Measurements from ENCODE around the gene PLXNB2. TPM values are rescaled to one million over a fixed set of nuclear protein-coding genes. Genes with fewer than 3 reads are reported as not detected.
A peak's percentile ranks its signal among the peaks of the same experiment; 100 is the strongest.

Gene PLXNB2
- total RNA-seq, 4 donors from 2014 or later = 44.7 to 208 (median 126) TPM

- H3K27ac ChIP-seq = peak overlapping the region in 1 of 2 donors; percentile 17
- no peak overlapping the region for H3K4me3 ChIP-seq
- H3K27me3 ChIP-seq = no peaks in the 10 kb centered on the region
- no peaks in the 10 kb centered on the region for H3K36me3 ChIP-seq
- H3K4me1 ChIP-seq = no peaks in the 10 kb centered on the region
- no peaks in the 10 kb centered on the region for H3K9me3 ChIP-seq
- TF ChIP-seq CTCF (IDR thresholded peaks at IDR 0.05) (no peak), POLR2A (IDR thresholded peaks at IDR 0.05) (no peak)
- no peak for DNase-seq
- intact Hi-C loops (cut with DNase I; ENCODE audit: low total_unique reads) = no loop called here
Measured at GRCh38 chr22:50282361-50283155, 24.9 kb downstream of the PLXNB2 start.

- Histone ChIP-seq H3K4me1 (no peaks in the 10 kb centered on the region), H3K36me3 (no peaks in the 10 kb centered on the region), H3K27me3 (no peaks in the 10 kb centered on the region), H3K9me3 (no peaks in the 10 kb centered on the region), H3K27ac (no peak overlapping the region), H3K4me3 (no peak overlapping the region)
- intact Hi-C loops (cut with DNase I; ENCODE audit: low total_unique reads) = no loop called here
- no peak for DNase-seq
- TF ChIP-seq POLR2A (IDR thresholded peaks at IDR 0.05) (no peak), CTCF (IDR thresholded peaks at IDR 0.05) (no peak)
Measured at GRCh38 chr22:50281957-50282356, 25.5 kb downstream of the PLXNB2 start.

- no peaks in the 10 kb centered on the region for H3K4me1 ChIP-seq
- no peaks in the 10 kb centered on the region for H3K36me3 ChIP-seq
- H3K4me3 ChIP-seq = no peak overlapping the region
- H3K9me3 ChIP-seq = no peaks in the 10 kb centered on the region
- no peak for DNase-seq
- no peak for TF ChIP-seq CTCF (IDR thresholded peaks at IDR 0.05)
- no peak for TF ChIP-seq POLR2A (IDR thresholded peaks at IDR 0.05)
- intact Hi-C loops (cut with DNase I; ENCODE audit: low total_unique reads) = no loop called here
- no peak overlapping the region for H3K27ac ChIP-seq
- H3K27me3 ChIP-seq = no peaks in the 10 kb centered on the region
Measured at GRCh38 chr22:50281384-50281760, 26.1 kb downstream of the PLXNB2 start.

DNA sequence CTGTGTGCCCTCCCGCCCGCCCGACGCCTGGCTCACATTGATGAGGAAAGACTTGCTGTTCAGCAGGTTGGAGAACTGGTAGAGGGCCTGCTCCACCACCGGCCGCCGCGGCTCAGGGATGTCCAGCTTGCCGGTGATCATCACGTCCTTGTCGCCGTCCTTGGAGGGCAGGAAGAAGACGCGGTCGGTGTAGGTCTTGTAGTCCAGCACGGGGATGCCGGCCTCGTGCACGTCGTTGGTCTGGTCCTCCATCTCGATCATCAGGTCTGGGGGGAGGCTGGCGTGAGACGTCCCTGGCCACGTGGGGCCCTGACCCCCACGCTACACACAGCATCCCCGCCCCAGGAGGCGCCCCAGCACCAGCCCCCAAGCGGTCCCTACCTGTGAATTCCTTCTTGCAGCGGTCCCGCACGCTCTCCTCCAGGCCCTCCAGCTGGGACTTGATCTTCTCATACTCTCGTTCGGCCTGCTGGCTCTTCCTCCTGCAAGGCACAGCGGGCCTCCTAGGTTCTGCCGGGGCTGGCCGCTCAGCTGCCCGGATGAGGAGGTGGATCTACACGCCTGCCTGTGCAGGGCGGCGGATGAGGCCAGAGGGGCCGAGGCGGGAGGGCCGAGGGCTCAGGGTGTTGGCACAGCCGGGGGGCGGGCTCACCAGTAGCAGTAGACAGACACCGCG lies 26.6 kb downstream of the PLXNB2 start:
- no peaks in the 10 kb centered on the region for H3K9me3 ChIP-seq
- no peak for DNase-seq
- H3K27ac ChIP-seq = no peak overlapping the region
- TF ChIP-seq POLR2A (IDR thresholded peaks at IDR 0.05) = no peak
- no peak for TF ChIP-seq CTCF (IDR thresholded peaks at IDR 0.05)
- no peaks in the 10 kb centered on the region for H3K4me1 ChIP-seq
- intact Hi-C loops (cut with DNase I; ENCODE audit: low total_unique reads) = no loop called here
- no peaks in the 10 kb centered on the region for H3K27me3 ChIP-seq
- no peaks in the 10 kb centered on the region for H3K36me3 ChIP-seq
- no peak overlapping the region for H3K4me3 ChIP-seq

DNA sequence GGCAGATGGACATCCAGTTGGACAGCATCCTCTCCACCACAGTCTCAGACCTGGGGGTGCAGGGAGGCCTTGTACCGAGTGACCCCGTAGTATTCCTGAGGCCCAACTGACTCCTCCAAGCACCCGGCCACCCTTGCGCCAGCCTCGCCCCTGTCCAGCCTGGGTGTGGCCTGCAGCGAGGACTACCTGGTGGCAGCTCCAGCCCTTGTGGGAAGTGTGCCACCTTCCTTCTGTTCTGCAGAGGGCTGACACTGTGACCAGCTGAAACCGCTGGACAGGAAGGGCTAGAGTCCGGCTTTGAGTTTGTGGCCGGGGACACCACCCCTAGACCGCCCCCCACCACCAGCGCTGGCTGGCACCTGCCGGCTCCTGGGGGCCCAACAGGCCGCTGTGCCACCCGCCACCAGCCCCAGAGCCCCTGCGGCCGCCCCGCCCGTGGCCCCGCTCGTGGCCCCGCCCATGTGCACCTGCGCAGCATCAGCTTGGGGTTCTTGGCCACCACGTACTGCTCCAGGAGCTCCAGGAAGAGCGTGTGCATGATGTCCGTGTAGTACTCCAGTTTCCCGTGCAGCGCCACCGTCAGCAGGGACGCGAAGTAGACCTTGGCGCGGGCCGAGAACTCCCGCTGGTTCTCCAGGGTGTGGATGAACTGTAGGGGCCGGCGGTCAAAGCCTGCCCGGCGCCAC lies 27.3 kb downstream of the PLXNB2 start:
- Histone ChIP-seq H3K9me3 (no peaks in the 10 kb centered on the region), H3K4me1 (no peaks in the 10 kb centered on the region), H3K27ac (no peak overlapping the region), H3K4me3 (no peak overlapping the region), H3K27me3 (no peaks in the 10 kb centered on the region), H3K36me3 (no peaks in the 10 kb centered on the region)
- intact Hi-C loops (cut with DNase I; ENCODE audit: low total_unique reads) = no loop called here
- TF ChIP-seq CTCF (IDR thresholded peaks at IDR 0.05) (no peak), POLR2A (IDR thresholded peaks at IDR 0.05) (no peak)
- no peak for DNase-seq
